Mucosa of gallbladder (tissue), 1 donor: ENCODE measurements around the gene LDHA. TPM values are rescaled to one million over a fixed set of nuclear protein-coding genes. Genes with fewer than 3 reads are reported as not detected.

ENCODE experiments used
- total RNA-seq: library from RNA; stranded (reverse); gene quantifications from one replicate; pipeline ENCODE4 v1.2.1, GENCODE V29; 2021
- donor health status: DM: no; HTN: no; CAD: no.

Gene LDHA
- total RNA-seq, 1 donor from 2014 or later: 298 TPM

Other genes with a start within 250 kb of the LDHA start
- gene MRGPRX4, start 221.7 kb upstream of the LDHA start, total RNA-seq: not detected
- 0.40 TPM for gene SAA4, start 157.8 kb upstream of the LDHA start, total RNA-seq
- gene SAA2, start 145.9 kb upstream of the LDHA start, total RNA-seq: 20.3 TPM
- gene SAA1, start 128.3 kb upstream of the LDHA start, total RNA-seq: 19.3 TPM
- gene HPS5, start 72.4 kb upstream of the LDHA start, total RNA-seq: 13.5 TPM
- gene GTF2H1, start 72.0 kb upstream of the LDHA start, total RNA-seq: 35.7 TPM
- 0.89 TPM for gene LDHC, start 17.8 kb downstream of the LDHA start, total RNA-seq
- gene LDHAL6A, start 61.3 kb downstream of the LDHA start, total RNA-seq: not detected
- gene TSG101, start 132.4 kb downstream of the LDHA start, total RNA-seq: 54.4 TPM
- gene UEVLD, start 194.2 kb downstream of the LDHA start, total RNA-seq: 21.2 TPM
- 2.8 TPM for gene MISFA, start 205.2 kb downstream of the LDHA start, total RNA-seq
- gene SPTY2D1, start 239.8 kb downstream of the LDHA start, total RNA-seq: 24.4 TPM